ENCODE measurements around the gene UNCX.

The UNCX gene

GRCh38 chr7:1233333-1234048 is 819 bp downstream of the UNCX start:
- no peak for DNase-seq

GRCh38 chr7:1234049-1234880 is 1.6 kb downstream of the UNCX start:
- no peak for DNase-seq

- DNase-seq: no peak
These were observed 2.3 kb downstream of the UNCX start for GRCh38 chr7:1234881-1235500.

- no peak for DNase-seq
These were observed 2.9 kb downstream of the UNCX start for GRCh38 chr7:1235501-1236131.

- no peak for DNase-seq
These were observed 3.5 kb downstream of the UNCX start for GRCh38 chr7:1236132-1236661.

GRCh38 chr7:1236831-1237701 is 4.4 kb downstream of the UNCX start:
- no peak for DNase-seq

GRCh38 chr7:1237704-1238255 is 5.1 kb downstream of the UNCX start:
- no peak for DNase-seq

GRCh38 chr7:1238450-1238882 is 5.8 kb downstream of the UNCX start:
- DNase-seq: no peak

- no peak for DNase-seq
These were observed 6.5 kb downstream of the UNCX start for GRCh38 chr7:1238931-1239802.

GRCh38 chr7:1239803-1240516 is 7.3 kb downstream of the UNCX start:
- DNase-seq: no peak

GRCh38 chr7:1240517-1241257 is 8.0 kb downstream of the UNCX start:
- no peak for DNase-seq

GRCh38 chr7:1241258-1241602 is 8.6 kb downstream of the UNCX start:
- no peak for DNase-seq

GRCh38 chr7:1241603-1242255 is 9.1 kb downstream of the UNCX start:
- no peak for DNase-seq

- DNase-seq: no peak
These were observed 9.6 kb downstream of the UNCX start for GRCh38 chr7:1242256-1242605.

- DNase-seq: no peak
These were observed 10.1 kb downstream of the UNCX start for GRCh38 chr7:1242606-1243289.

GRCh38 chr7:1243290-1243963 is 10.8 kb downstream of the UNCX start:
- no peak for DNase-seq

- DNase-seq: no peak
These were observed 11.3 kb downstream of the UNCX start for GRCh38 chr7:1243964-1244416.
